Measurements from ENCODE around the gene ESR1.

Gene ESR1

GRCh38 chr6:152099446-152100182 is 292.1 kb downstream of the ESR1 start:
- no peak overlapping the region for H3K4me3 ChIP-seq (ENCODE audit: low read depth, low read length)
- TF ChIP-seq CTCF (IDR thresholded peaks at IDR 0.05; ENCODE audit: borderline replicate concordance, insufficient read depth, low read depth, low read length): no peak

- no peak for TF ChIP-seq CTCF (IDR thresholded peaks at IDR 0.05; ENCODE audit: borderline replicate concordance, insufficient read depth, low read depth, low read length)
- H3K4me3 ChIP-seq (ENCODE audit: low read depth, low read length): no peak overlapping the region
Observed at GRCh38 chr6:152100183-152100618, 292.7 kb downstream of the ESR1 start.

GRCh38 chr6:152107973-152108372 is 300.5 kb downstream of the ESR1 start:
- no peak for TF ChIP-seq CTCF (IDR thresholded peaks at IDR 0.05; ENCODE audit: borderline replicate concordance, insufficient read depth, low read depth, low read length)
- no peak overlapping the region for H3K4me3 ChIP-seq (ENCODE audit: low read depth, low read length)

- no peak for TF ChIP-seq CTCF (IDR thresholded peaks at IDR 0.05; ENCODE audit: borderline replicate concordance, insufficient read depth, low read depth, low read length)
- no peak overlapping the region for H3K4me3 ChIP-seq (ENCODE audit: low read depth, low read length)
Observed at GRCh38 chr6:152110886-152111820, 303.7 kb downstream of the ESR1 start.

GRCh38 chr6:152112491-152113261 is 305.2 kb downstream of the ESR1 start:
- no peak for TF ChIP-seq CTCF (IDR thresholded peaks at IDR 0.05; ENCODE audit: borderline replicate concordance, insufficient read depth, low read depth, low read length)
- H3K4me3 ChIP-seq (ENCODE audit: low read depth, low read length): no peak overlapping the region

- no peak overlapping the region for H3K4me3 ChIP-seq (ENCODE audit: low read depth, low read length)
- TF ChIP-seq CTCF (IDR thresholded peaks at IDR 0.05; ENCODE audit: borderline replicate concordance, insufficient read depth, low read depth, low read length): no peak
Observed at GRCh38 chr6:152117156-152118133, 310.0 kb downstream of the ESR1 start.
